GM19240 (cell line): ENCODE results near the gene CFAP73.
"Not testable (repeated sequence)": the region's sequence is repeated elsewhere in the genome, so short reads cannot be mapped to it uniquely, and the experiment has no call there.

ENCODE experiments used
- DNase-seq: peaks from one replicate; pipeline ENCODE4 v3.0.0; 2011; ENCODE audit warnings: low spot score; ENCODE audit not compliant: insufficient read length

CFAP73 gene

DNA sequence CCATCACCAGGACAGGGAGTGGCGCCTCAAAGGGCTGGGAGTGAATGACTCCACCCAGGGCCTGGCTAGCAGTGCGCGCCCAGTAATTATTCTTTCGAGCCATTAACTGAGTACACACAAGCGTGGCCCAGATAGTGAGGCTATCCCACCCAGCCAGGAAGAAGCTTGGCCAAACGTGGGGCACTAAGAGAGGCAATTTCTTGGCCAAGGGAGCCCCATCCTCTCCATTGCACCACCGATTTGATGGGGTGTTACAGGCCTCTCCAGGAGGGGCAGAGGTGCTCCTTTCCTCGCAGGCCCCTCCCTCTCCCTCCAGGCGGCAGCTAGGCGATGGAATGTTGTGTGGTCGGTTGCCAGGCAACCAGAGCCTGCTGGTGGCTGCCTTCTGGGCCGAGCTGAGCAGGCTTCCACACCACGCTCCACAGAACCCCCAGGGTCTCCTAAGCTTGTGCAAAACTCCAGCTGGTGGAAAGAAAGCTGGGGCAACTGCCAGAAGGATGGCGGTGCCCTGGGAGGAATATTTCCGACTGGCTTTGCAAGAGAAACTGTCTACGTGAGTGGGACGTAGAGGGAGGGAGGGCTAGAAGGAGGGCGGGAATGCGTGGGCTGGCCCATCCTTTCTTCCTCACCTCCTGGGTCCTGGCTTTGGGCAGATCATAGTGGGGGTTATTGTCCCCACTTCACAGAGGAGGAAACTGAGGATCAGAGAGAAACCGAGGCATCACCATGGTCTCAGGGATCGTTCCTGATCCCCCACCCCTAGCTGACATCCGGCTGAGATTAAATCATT lies at the start of gene CFAP73:
Gene CFAP73 (plus strand): TSS at position 364 of the 790 bp plus-strand sequence. CDS start 134 bp downstream, at position 498.
- DNase-seq = no peak

DNA sequence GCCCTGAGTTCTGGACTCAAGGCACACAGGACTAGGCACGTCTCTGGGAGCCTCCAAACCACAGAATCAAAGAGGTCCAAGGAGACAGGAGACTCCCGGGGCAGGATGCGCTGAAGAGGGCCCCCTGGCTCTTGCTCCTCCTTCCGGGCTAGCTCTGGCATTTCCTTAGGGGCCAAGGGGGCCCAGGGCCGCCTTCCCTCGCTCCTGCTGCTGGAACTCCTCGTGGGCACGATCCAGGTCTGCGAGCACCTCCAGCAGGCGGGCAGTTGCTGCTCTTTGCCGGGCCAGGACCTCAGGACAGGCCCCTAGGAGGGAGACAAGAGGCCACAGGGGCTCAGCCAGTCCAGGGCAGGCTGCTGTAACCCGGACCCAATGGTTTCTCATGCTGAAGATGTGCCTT lies 49.8 kb upstream of the CFAP73 start:
- no peak for DNase-seq

DNA sequence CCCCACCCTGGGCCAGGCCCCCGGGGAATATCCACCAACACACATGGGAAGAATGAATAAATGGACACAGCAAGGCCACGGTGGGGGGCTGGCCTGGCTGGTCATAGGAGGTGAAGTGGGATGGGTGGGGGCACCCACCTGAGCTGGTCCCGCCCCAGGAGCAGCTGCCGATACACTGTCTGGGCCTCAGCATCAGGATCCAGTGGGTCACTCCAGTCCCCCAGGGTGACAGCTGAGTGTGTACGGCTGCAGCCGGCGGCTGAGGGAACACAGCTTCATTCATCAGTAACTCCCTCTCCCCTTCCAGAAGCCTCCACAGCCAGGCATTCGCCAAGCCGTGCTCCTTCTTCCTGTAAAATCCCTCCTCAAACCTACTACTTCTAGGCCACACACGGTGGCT lies 47.8 kb upstream of the CFAP73 start:
- no peak for DNase-seq

DNA sequence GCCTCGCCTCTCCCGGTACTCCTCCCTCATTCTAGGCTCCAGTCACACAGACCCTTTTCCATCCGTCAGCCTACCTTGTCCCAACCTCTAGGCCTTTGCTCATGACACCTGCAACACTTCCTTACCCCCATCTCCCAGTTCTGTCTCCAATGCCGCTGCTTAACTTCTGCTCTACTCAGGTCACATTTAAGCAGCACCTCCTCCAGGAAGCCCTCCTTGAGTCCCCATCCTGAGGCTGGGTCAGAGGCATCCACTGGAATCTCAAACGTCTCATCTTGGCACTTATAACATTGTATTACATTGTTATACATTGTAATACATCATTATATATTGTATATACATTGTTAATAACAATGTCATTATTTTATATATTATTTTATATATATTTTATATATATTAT lies 46.7 kb upstream of the CFAP73 start:
- DNase-seq = no peak

DNA sequence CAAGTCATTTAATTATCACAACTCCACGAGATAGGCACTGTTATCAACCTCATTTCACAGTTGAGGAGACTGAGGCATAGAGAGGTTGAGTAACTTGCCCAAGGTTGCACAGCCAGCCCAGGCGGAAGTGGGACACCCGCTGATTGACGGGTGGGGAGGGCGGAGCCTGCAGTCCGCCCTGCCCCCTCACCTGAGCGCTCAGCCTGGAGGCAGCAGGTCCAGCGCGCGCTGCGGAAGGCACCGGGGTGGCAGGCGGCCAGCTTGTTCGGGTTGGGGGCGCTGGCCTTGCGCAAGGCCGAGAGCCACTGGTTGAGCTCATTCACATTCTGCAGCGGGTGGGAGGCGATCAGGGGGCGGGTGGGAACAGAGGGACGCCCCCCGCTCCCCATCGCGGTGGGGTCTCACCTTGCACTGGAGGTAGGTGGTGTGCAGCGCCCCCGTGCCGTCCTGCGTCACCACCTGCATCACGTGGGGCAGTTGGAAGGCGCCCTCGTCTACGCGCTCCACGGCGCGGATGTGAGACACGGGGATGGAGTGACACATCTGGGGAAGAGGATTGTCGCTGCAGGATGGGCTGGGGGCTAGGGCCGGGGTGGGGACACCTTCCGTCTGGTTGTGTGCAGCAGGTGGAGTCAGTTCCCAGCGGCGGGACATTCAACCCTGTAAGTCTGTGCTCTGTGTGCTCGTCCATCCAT lies 45.6 kb upstream of the CFAP73 start:
- no peak for DNase-seq

DNA sequence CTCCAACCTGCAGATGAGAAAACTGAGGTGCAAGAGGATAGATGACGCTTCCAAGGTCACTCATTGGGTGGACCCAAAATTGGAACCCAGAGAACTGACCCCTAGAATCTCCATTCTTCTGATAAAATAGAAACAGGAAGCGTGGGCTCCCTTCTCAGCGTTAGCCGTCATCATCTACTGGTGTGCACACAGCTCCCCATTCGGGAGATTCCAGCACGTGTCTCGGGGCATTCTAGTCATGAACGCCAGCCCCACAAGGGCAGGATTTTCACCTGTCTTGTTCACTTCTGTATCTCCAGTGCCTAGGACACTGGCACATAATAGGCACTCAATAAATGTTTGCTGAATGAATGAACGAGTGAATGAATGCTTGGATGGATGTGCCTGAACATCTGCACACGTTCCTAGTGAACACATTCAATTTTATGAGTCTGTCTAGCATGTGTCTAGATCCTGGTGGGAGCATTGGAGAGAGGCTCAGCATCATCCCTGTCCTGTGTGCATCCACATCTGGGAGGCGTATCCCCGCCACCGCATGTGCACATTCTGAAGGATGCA lies 44.5 kb upstream of the CFAP73 start:
- no peak for DNase-seq

DNA sequence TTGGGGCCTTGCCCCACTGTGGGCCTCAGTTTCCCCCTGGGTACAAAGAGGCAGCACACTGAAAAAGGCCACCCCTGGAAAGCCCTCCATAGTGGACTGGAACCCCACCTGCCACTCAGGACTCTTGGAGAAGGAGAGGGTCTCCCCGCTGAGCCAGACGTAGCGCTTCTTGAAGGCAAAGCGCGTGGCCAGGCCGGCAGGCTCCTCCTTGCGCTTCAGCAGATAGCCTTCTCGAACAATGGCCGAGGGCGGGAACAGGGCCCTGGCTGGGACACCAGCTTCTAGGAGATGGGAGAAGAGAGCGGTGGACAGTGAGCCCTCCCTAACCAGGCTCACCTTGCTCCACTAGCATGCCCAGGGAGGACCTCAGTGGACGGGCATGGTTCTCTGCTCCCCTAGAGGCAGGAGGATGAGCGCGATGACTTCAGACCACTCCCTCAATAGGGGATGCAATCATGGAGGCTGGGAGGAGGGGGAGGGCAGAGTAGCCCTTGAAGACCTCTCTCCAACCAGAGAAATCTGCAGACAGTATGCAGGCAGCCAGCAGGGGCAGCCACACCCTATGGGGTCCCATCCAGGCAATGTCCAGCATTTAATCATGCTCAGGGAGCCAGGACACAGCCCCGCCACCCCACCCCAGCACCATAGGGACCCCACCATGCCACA lies 43.8 kb upstream of the CFAP73 start:
- DNase-seq = no peak

DNA sequence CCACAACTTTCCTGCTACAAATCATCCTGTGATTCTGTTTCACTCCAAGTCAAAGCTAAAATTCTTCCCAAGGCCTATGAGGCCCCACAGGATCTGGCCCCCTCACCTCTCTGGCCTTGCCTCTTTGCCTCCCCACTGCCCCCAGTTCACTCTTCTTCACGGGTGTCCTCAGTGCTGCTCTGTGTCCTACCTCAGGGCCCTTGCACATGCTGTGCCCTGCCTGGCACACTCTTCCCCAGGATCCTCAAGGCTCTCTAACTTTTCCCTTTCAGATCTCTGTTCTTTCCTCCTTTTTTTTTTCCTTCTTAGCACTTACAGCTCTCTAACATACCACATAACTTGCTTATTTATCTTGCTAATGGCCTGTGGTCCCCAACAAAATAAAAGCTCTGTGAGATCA lies 43.2 kb upstream of the CFAP73 start:
- DNase-seq = no peak

DNA sequence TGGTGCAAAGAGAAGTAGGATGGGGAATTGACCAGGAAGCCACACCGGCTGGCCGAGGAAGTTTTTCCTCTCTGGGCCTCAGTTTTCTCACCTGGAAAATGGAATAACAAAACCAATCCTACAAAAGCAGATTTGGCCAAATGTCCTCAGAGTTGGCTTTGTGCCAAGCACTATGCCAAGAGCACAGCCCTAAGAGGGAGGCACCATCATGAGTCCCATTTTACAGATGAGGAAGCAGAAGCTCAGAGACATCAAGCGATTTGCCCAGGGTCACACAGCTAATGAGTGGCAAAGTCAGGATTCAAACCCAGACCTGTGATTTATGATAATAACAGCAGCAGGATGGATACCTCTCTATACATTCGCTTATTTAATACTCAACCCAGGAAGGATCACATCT lies 41.2 kb upstream of the CFAP73 start:
- no peak for DNase-seq

DNA sequence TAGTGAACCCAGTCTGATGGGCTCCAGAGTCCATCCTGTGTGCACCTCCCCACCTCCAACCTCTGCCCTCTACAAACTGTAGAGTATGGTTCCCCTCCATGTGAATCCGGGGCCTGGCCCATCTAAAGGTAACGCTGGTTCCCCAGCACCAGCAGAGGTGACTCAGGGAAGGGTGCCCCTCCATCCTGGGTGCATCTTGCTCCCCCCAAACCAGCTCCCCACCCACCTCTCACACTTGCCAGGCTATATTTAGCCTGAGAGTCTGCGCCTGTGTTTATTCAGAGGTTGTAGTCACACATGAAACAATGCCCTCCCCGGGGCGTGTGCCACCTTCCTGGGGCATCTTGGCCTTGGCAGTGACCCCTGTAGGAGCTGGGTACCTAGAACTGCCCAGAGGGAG lies 40.2 kb upstream of the CFAP73 start:
- DNase-seq = no peak

DNA sequence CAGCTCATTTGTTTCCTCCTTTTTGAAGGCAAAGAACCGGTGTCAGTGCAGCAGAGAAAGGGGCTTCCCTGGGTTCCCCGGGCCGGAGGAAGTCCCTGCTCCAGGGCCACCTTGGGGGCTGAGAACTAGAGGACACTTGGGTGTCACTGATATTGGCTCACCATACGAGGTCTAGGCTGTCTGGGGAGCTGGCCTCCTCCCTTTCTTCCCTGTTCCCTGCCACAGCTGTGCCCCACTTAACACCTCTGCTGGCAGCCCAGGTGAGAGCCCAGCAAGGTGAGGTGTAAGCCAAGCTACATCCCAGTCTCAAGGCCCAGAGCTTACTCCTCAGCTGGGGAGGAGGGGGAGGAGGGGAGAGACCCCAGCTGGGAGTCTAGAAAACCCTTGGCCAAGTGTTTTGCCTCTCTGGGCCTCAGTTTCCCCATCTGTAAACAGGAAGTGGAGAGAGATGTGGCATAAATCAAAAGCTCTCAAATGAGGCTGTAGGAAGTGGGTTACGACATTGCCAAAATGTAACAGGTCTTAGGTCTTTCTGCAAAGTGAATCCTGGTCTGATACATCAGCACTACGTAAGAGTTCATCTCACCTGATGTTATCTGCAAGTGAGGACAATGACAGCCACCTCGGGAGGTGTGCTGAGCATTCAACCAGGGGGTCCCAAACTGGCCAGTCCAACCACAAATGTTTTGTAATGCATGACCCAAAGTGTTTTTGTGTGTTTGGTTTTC lies 39.5 kb upstream of the CFAP73 start:
- DNase-seq = no peak

DNA sequence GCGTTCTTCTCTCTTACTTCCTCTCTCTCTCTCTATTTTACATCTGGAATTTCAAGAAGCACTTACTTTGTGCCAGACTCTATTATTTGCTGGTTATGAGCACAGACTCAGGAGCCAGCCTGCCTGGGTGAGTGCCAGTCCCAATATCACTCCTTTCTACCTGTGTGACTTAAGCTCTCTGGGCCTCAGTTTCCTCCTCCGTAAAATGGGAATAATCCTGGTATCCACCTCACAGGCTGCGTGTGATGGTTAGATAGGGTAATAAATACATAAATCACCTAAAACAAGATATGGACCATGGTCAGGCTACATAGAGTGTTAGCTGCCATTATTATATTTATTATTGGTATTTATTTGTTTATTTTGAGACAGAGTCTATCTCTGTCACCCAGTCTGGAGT lies 38.3 kb upstream of the CFAP73 start:
- DNase-seq = no peak

DNA sequence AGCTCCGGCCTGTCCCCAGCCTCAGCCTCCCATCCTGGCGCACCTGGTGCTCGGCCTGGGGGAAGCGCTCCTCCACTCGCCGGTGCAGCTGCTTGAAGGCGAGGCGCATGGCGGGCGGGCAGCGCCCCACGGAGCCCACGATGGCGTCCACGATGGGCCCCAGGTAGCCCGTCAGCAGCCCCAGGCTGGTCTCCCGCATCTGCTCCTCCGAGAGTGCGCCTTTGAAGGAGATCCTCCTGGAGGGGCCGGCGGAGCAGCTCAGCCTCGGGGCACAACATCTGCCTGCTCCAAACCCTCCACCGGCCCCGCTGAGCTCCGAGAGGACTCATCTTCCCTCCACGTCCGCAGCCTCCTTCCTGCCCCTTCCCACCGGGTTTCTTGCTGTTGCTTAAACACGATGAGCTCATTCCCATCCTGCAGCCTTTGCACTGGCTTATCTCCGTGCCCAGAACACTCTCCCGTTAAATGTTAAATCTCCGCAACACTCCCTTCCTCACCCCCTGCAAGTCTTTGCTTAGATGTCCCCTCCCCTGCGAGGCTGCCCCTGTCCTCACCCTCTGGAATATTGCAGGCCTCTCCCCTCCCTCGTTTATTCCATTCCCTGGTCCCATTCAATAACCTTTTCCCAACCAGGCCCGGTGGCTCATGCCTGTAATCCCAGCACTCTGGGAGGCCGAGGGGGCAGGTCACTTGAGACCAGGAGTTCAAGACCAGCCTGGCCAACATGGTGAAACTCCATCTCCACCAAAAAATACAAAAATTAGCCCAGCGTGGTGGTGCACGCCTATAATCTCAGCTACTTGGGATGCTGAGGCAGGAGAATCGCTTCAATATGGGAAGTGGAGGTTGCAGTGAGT lies 37.3 kb upstream of the CFAP73 start:
- DNase-seq = no peak

DNA sequence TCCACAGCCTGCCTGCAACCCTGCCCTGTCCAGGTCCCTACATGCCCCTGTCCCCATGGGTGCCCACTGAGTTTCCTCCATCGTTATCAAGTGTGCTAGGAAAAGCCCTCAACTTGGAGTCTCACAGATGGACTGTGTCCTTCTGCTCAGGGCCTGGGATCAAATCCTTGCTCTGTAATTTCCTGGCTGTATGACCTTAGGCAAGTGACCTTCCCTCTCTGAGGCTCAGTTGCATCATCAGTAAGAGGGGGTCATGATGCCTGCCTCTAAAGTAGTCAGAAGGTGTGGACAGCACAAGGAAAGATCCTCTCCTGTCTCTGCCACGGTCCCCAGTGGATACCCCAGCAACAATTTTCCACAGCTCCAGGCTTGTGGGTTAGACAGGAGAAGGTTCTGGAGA lies 36.1 kb upstream of the CFAP73 start:
- no peak for DNase-seq

DNA sequence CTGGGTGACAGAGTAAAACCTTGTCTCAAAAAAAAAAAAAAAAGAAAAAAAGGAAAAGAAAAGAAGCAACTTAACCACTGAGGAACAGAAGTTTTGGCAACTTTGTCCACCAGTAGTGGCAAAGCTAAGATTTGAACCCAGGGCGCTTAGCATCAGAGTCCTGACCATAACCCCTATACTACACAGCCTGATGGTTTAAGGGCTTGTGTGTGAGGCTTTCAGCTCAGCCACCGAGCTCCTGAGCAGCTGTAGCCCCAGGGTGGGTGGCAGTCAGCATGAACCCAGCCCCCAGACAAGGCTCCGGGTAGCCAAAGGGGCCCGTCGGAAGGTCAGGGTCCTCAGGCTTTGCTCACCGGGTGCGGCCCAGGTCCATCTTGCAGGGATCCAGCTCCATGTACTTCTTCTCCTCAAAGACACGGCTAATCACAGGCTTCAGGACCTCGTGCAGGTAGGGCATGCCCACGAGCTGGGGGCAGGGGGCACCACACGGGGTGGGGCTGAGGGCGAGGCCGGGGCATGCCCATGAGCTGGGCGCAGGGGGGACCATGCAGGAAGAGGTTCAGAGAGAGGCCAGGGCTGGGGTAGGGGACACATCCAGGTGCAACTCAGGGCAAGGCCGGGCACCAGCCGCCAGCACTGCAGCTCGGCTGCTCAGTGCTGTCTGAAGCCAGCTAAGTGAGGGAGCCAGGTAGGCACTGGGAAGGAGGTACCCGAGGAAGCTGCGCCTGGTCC lies 34.9 kb upstream of the CFAP73 start:
- no peak for DNase-seq

DNA sequence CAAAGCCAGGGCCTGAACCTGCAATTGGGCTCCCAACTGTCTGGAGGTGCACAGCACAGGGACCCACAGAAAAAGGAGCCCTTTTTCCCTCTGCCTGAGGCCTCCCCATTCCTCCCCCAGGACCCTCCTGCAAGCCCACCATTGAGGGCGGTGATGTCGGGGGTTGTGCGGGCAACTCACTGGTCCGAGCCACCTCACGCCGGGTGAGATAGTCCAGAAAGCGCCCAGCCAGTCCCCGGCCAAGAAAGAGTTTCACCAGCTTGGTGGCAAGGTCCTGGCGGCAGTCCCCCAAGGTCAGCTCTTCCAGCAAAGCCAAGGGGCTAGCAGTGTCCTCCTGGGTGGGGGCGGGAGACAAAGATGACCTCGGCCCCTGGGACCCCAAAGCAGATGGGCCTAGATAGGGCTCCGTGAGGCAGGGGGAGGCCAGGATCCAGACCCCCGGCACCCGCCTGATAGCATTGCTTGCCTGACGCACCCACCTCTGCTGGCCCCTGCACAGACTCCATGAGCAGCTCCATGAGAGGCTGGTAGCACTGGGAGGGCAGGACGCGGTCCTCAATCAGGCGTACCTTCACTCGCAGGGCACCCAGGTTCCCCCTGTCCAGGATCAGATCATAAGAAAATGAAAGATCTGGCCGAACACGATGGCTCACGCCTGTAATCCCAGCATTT lies 33.9 kb upstream of the CFAP73 start:
- DNase-seq = no peak

DNA sequence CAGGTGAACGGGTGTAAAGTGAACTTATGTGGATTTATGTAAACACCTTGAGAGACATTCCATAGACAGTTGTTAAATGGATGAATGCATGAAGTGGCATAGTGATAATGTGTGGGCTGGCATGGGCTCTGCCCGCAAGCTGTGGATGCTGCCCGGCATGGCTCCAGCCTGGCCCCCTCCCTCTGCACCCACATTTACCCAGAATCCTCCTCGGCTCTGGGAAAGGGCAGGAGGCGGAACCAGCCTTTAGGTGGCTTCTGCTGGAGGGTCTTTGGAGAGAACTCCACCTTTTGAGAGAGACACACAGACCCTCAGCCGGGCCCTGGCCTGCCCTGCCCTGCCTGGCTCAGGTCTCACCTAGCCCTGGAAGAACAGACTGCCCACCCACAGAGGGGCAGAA lies 32.6 kb upstream of the CFAP73 start:
- no peak for DNase-seq

DNA sequence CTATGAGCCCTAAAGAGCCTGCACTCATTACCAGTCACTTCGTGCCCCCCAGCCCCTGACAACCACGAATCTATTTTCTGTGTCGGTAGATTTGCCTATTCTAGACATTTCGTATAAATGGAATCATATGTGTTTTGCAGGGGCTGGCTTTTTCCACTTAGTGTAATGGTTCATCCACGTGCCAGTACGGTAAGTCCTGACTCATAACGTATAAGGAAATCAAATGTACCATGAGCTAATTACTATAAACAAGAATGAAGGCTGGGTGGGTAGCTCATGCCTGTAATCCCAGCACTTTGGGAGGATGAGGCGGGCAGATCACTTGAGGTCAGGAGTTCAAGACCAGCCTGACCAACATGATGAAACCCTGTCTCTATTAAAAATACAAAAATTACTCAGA lies 31.8 kb upstream of the CFAP73 start:
- not testable (repeated sequence) for DNase-seq

DNA sequence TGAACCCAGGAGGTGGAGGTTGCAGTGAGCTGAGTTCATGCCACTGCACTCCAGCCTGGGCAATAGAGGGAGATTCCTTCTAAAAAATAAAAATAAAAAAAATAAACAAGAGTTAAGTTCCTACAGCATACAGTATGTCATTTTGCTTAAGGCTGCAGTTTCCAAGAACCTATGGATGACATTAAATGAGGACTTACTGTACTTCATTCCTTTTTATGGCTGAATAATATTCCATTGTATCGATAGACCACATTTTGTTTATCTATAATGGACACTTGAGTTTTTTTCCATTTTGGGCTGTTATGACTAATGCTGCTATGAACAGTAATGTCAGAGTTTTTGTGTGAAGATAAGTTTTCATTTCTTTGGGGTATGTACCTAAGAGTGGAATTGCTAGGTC lies 31.4 kb upstream of the CFAP73 start:
- no peak for DNase-seq
